HEK293 (cell line): Measurements from ENCODE around the gene C1orf35.

Experiments used
- CTCF ChIA-PET: fragments of 350-600 bp; formaldehyde crosslinking; extraction: SDS; loops from one replicate; lab custom pipeline; 2021; ENCODE audit warnings: antibody characterized with exemption; lab: Yijun Ruan, JAX
- POLR2A ChIA-PET: fragments of 300-600 bp; formaldehyde crosslinking; extraction: SDS; loops from one replicate; lab custom pipeline; 2020; ENCODE audit warnings: antibody characterized with exemption, inconsistent platforms; lab: Yijun Ruan, JAX
- H3K27ac ChIP-seq: fragments of 200-500 bp; sonication (Bioruptor generic); 2 replicates; pipeline ENCODE4 v1.5.1; 2014; ENCODE audit warnings: low read depth, low read length, control low read depth, inconsistent platforms; ENCODE audit errors: extremely low read depth
- H3K36me3 ChIP-seq, 2 experiments: fragments of 200-500 bp in 1 of 2; sonication (Bioruptor generic) in 1 of 2; 1 replicate in 1 of 2; 2 replicates in 1 of 2; pipeline ENCODE4 v1.5.1; 2014 to 2017; ENCODE audit warnings: inconsistent platforms in 2 of 2, low read length in 2 of 2; ENCODE audit not compliant: control insufficient read depth in 2 of 2, insufficient read depth in 1 of 2
- H3K4me1 ChIP-seq: fragments of 200-500 bp; sonication (Bioruptor generic); 2 replicates; pipeline ENCODE4 v1.5.1; 2014; ENCODE audit warnings: mild to moderate bottlenecking, low read length, inconsistent platforms; ENCODE audit not compliant: control insufficient read depth, insufficient read depth
- H3K4me3 ChIP-seq: 2 replicates; pipeline ENCODE4 v1.5.1; 2011; ENCODE audit warnings: low read depth, mild to moderate bottlenecking, control low read depth, low read length, moderate library complexity
- H3K9me3 ChIP-seq: fragments of 200-500 bp; sonication (Bioruptor generic); 2 replicates; pipeline ENCODE4 v1.5.1; 2014; ENCODE audit warnings: low read depth, low read length, inconsistent platforms; ENCODE audit not compliant: control insufficient read depth, insufficient read depth
- KLF16 ChIP-seq: fragments of 450-650 bp; formaldehyde crosslinking; IDR thresholded peaks from 2 replicates; pipeline ENCODE4 v1.5.1; 2017; ENCODE audit warnings: missing biosample characterization, missing genetic modification characterization
- ZBTB8A ChIP-seq: fragments of 450-650 bp; formaldehyde crosslinking; IDR thresholded peaks from 2 replicates; pipeline ENCODE4 v1.5.1; 2016; ENCODE audit warnings: missing biosample characterization, missing genetic modification characterization
- ZIC2 ChIP-seq: fragments of 450-650 bp; formaldehyde crosslinking; IDR thresholded peaks from 2 replicates; pipeline ENCODE4 v1.5.1; 2016; ENCODE audit warnings: missing biosample characterization, missing genetic modification characterization
- ZNF155 ChIP-seq: fragments of 450-650 bp; formaldehyde crosslinking; IDR thresholded peaks from 2 replicates; pipeline ENCODE4 v1.5.1; 2016; ENCODE audit warnings: missing biosample characterization, missing genetic modification characterization
- ZNF16 ChIP-seq: fragments of 450-650 bp; formaldehyde crosslinking; IDR thresholded peaks from 2 replicates; pipeline ENCODE4 v1.5.1; 2016; ENCODE audit warnings: low read depth, missing biosample characterization, missing genetic modification characterization
- ZNF24 ChIP-seq: fragments of 450-650 bp; formaldehyde crosslinking; IDR thresholded peaks from 2 replicates; pipeline ENCODE4 v1.5.1; 2016; ENCODE audit warnings: missing biosample characterization, missing genetic modification characterization
- ZNF280D ChIP-seq: fragments of 450-650 bp; formaldehyde crosslinking; IDR thresholded peaks from 2 replicates; pipeline ENCODE4 v1.5.1; 2016; ENCODE audit warnings: missing biosample characterization, missing genetic modification characterization
- ZNF449 ChIP-seq: fragments of 450-650 bp; formaldehyde crosslinking; IDR thresholded peaks from 2 replicates; pipeline ENCODE4 v1.5.1; 2017; ENCODE audit warnings: missing biosample characterization, mild to moderate bottlenecking, missing genetic modification characterization, moderate library complexity
- ZNF501 ChIP-seq: fragments of 450-650 bp; formaldehyde crosslinking; IDR thresholded peaks from 2 replicates; pipeline ENCODE4 v1.5.1; 2016; ENCODE audit warnings: missing biosample characterization, missing genetic modification characterization
- ZNF549 ChIP-seq: fragments of 450-650 bp; IDR thresholded peaks from 2 replicates; pipeline ENCODE4 v1.5.1; 2018; ENCODE audit warnings: missing biosample characterization, missing genetic modification characterization, mild to moderate bottlenecking, inconsistent platforms, moderate library complexity
- ZNF624 ChIP-seq: fragments of 450-650 bp; formaldehyde crosslinking; IDR thresholded peaks from 2 replicates; pipeline ENCODE4 v1.5.1; 2017; ENCODE audit warnings: missing biosample characterization, missing genetic modification characterization
- ZNF792 ChIP-seq: fragments of 450-650 bp; formaldehyde crosslinking; IDR thresholded peaks from 2 replicates; pipeline ENCODE4 v1.5.1; 2016; ENCODE audit warnings: missing biosample characterization, missing genetic modification characterization
- TF ChIP-seq, protein P1 (sequence below): fragments of 450-650 bp; formaldehyde crosslinking; IDR thresholded peaks from 2 replicates; pipeline ENCODE4 v1.5.1; 2016; ENCODE audit warnings: missing biosample characterization, missing genetic modification characterization
- TF ChIP-seq, protein P2 (sequence below): fragments of 450-650 bp; formaldehyde crosslinking; IDR thresholded peaks from 2 replicates; pipeline ENCODE4 v1.5.1; 2016; ENCODE audit warnings: missing biosample characterization, missing genetic modification characterization
- TF ChIP-seq, protein P3 (sequence below): IDR thresholded peaks from 2 replicates; pipeline ENCODE4 v1.6.1; 2011; ENCODE audit warnings: mild to moderate bottlenecking, low read depth, low read length, borderline replicate concordance

C1orf35 gene

DNA sequence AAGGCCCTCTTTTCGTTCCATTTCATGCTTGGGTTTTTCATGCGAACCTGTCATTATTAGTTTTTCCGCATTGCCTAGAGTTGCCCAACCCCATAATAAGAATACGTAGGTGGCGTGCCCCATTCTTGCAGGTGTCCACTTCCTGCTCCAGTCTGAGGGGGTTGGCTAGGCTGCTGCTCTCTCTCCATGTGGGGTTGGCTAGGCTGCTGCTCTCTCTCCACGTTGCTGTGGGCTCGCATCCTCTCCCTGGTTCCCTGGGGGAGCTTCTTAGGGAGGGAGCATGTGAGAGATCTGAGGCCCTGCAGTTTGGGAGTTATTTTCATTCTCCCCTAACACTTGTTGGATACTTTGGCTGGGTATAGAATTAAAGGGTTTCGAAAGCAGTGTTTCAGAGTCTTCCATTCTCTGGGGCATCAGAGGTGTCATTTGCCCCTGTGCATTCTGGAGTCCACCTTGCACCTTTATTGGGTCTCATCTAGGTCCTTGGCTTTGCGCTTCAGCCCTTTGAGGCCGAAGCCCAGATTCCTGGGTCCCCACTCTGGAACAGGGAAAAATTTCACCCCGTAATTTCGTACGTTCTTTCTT is 8.6 kb downstream of the C1orf35 start (continued):
- 0 out of 2 replicates have a peak, but pooled peaks have one; percentile 9 for TF ChIP-seq ZNF280D (tag by site-specific recombination)
- TF ChIP-seq ZBTB8A, result no peak
- no peak for TF ChIP-seq ZNF624
- TF ChIP-seq ZNF24 (tag by site-specific recombination), result no peak
- TF ChIP-seq, protein P1, sequence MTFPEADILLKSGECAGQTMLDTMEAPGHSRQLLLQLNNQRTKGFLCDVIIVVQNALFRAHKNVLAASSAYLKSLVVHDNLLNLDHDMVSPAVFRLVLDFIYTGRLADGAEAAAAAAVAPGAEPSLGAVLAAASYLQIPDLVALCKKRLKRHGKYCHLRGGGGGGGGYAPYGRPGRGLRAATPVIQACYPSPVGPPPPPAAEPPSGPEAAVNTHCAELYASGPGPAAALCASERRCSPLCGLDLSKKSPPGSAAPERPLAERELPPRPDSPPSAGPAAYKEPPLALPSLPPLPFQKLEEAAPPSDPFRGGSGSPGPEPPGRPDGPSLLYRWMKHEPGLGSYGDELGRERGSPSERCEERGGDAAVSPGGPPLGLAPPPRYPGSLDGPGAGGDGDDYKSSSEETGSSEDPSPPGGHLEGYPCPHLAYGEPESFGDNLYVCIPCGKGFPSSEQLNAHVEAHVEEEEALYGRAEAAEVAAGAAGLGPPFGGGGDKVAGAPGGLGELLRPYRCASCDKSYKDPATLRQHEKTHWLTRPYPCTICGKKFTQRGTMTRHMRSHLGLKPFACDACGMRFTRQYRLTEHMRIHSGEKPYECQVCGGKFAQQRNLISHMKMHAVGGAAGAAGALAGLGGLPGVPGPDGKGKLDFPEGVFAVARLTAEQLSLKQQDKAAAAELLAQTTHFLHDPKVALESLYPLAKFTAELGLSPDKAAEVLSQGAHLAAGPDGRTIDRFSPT (tag by site-specific recombination), result no peak
- no peak for TF ChIP-seq ZNF155 (tag by site-specific recombination)
- TF ChIP-seq ZNF16 (tag by site-specific recombination), result no peak
- no peak for TF ChIP-seq KLF16 (tag by site-specific recombination)
- TF ChIP-seq ZNF449 (tag by site-specific recombination), result peak; percentile 86
- TF ChIP-seq ZNF501 (tag by site-specific recombination), result no peak
- TF ChIP-seq, protein P2, sequence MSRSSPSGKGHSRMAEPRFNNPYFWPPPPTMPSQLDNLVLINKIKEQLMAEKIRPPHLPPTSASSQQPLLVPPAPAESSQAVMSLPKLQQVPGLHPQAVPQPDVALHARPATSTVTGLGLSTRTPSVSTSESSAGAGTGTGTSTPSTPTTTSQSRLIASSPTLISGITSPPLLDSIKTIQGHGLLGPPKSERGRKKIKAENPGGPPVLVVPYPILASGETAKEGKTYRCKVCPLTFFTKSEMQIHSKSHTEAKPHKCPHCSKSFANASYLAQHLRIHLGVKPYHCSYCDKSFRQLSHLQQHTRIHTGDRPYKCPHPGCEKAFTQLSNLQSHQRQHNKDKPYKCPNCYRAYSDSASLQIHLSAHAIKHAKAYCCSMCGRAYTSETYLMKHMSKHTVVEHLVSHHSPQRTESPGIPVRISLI (tag by site-specific recombination), result no peak
- no peak for TF ChIP-seq ZNF792 (tag by site-specific recombination)

DNA sequence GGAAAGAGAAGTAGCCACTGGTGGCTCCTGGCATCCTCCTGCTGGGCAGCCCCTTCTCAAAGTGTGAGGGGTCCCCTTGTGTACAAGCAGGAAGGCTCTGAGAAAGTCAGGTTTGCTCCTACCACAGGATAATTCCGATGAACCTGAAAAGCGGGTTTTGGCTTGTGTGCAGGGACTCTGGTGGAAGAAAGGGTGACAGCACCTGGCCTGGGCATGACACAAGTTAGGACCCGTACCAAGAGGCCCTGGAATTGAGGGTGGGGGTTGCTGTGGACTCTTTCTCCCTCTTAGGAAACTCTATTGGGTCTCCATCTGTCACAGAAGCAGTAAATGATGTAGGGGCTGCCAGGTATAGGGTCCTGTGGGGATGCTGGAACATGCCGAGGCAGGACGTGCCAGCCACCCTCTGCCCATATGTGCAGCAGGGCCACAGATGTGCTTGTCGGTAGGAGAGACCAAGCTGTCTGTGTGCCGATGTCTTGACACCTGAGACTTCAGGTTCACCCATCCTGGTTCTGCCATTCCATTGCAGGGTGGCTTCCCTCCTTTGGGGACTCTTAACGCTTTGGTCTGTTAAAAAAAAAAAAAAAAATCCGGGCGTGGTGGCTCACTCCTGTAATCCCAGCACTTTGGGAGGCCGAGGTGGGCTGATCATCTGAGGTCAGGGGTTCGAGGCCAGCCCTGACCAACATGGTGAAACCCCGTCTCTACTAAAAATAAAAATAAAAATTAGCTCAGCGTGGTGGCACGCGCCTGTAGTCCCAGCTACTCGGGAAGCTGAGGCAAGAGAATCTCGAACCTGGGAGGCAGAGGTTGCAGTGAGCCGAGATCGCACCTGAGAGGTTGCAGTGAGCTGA is 9.8 kb downstream of the C1orf35 start:
- Histone ChIP-seq H3K27ac (no peak overlapping the region), H3K4me3 (no peak overlapping the region), H3K36me3 (peaks cover 3 to 96% of the 10 kb centered on the region in 2 experiments; a peak in 2 of 3 replicates), H3K4me1 (peaks cover 9% of the 10 kb centered on the region), H3K9me3 (no peaks in the 10 kb centered on the region)
- ChIA-PET POLR2A (interaction anchor here (0.6 to 2.8 kb wide), 3 partner anchors 9 to 34 kb away, joined by 3 to 11 read pairs (median 6); partner anchors contain the start of gene ARF1), CTCF (interaction anchor here (0.5 to 2.4 kb wide), 2 partner anchors 88 to 94 kb away, joined by 4 to 8 read pairs; no protein-coding TSS in a partner anchor)
- TF ChIP-seq, protein P1 (tag by site-specific recombination), result 0 out of 2 replicates have a peak, but pooled peaks have one; percentile 12
- TF ChIP-seq, protein P3, sequence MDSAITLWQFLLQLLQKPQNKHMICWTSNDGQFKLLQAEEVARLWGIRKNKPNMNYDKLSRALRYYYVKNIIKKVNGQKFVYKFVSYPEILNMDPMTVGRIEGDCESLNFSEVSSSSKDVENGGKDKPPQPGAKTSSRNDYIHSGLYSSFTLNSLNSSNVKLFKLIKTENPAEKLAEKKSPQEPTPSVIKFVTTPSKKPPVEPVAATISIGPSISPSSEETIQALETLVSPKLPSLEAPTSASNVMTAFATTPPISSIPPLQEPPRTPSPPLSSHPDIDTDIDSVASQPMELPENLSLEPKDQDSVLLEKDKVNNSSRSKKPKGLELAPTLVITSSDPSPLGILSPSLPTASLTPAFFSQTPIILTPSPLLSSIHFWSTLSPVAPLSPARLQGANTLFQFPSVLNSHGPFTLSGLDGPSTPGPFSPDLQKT, result no peak
- TF ChIP-seq ZIC2 (no peak), ZNF549 (no peak)
